Measurements from ENCODE around the gene NOP58. TPM values are rescaled to one million over a fixed set of nuclear protein-coding genes. Genes with fewer than 3 reads are reported as not detected.
"Not testable (repeated sequence)": the region's sequence is repeated elsewhere in the genome, so short reads cannot be mapped to it uniquely, and the experiment has no call there.

The NOP58 gene, protein sequence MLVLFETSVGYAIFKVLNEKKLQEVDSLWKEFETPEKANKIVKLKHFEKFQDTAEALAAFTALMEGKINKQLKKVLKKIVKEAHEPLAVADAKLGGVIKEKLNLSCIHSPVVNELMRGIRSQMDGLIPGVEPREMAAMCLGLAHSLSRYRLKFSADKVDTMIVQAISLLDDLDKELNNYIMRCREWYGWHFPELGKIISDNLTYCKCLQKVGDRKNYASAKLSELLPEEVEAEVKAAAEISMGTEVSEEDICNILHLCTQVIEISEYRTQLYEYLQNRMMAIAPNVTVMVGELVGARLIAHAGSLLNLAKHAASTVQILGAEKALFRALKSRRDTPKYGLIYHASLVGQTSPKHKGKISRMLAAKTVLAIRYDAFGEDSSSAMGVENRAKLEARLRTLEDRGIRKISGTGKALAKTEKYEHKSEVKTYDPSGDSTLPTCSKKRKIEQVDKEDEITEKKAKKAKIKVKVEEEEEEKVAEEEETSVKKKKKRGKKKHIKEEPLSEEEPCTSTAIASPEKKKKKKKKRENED
- 10 to 100 TPM; 37.9 to 41.3 TPM for total RNA-seq
- long read RNA-seq, donor 1, transcript NOP58-201 (15 exons, 2,046 nt), result major isoform, 5 of 12 reads
- long read RNA-seq, donor 1, partial matches to known transcripts, result 4 of 12 reads
- long read RNA-seq, donor 1, other reads (novel, unspliced or antisense), result 3 of 12 reads
- long read RNA-seq, donor 2, partial matches to known transcripts, result 59 of 66 reads
- long read RNA-seq, donor 2, other reads (novel, unspliced or antisense), result 6 of 66 reads

DNA sequence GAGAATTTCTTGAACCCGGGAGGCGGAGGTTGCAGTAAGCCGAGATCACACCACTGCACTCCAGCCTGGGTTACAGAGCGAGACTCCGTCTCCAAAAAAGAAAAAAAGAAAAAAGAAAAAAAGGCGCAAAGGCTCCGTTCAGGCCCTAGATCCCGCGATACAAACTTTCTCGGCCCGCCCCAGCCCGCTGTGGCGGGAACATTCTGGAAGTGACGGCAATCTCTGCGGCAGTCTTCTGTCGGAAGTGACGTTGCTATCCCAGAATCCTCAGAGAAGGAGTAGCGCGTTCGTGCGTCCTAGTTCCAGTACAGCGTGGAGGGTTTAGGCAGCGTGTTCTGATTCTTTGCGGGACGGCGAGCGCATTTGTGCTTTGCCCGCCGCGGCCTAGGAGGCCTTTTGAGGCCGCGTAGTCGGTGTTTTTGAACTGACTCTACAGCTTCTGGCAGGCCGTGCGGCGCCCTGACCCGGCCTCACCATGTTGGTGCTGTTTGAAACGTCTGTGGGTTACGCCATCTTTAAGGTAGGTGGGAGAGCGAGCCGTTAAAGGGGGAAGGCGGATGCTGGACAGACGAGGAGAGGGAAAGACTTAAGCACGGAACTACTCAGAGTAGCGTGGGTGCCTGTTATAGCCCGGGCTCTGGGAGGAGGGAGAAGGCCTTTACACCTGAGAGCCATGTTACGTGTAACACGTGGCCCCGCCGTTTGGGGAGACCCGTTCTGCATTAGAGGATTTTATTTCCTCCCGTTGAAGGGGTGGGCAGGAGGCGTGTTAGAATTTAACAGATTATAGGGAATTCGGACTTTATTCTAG, at the start of gene NOP58:
NOP58 (plus strand) TSS at position 297 of the 811 bp plus-strand sequence; CDS start at position 476, 179 bp downstream.
- intact Hi-C loops (cut with DNase I), result no loop called here
- DNase-seq (ENCODE audit: low spot score), result peak; percentile 97

DNA sequence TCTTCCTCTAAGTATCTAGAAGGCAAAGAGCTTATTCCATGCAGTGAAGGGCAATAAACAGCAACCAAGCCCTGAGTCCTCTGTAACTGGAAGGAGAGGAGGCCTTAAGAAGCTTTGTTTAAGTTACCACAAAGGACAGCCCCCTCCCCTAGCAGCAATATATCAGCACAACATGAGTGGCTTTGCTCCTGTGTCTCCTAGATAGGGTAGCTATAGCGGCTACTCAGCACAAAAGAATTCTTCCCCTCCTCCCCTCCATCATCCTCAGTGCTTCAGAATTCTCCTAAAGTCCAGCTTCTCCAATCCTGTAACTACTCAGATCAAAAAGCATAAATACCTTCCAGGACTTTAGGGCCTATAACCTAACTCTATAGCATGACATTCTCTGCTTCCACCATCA, 43.7 kb upstream of the NOP58 start:
- intact Hi-C loops (cut with DNase I), result no loop called here
- DNase-seq (ENCODE audit: low spot score), result no peak

DNA sequence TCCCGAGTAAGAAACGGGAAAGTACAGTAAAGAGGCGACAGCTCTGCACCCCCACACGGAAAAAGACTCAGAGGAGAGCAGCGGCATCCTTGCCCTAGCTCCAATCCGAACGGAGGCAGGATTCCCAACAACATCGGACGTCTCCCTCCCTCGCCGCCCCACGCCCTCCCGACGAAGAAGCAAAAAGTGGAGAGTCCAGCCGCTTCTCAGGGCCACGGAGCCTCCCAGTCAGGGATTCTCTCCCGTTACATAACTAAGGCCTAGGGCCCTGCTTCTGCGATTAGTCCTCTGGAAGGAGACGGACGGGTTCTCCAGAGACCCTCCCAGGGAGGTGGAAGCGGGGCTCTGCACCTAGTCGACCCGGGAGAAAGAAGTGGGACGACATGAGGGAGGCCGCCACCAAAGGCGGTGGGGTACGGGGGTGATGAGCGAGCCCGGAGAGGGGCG, 27.8 kb upstream of the NOP58 start:
- DNase-seq (ENCODE audit: low spot score), result no peak
- intact Hi-C loops (cut with DNase I), result no loop called here

DNA sequence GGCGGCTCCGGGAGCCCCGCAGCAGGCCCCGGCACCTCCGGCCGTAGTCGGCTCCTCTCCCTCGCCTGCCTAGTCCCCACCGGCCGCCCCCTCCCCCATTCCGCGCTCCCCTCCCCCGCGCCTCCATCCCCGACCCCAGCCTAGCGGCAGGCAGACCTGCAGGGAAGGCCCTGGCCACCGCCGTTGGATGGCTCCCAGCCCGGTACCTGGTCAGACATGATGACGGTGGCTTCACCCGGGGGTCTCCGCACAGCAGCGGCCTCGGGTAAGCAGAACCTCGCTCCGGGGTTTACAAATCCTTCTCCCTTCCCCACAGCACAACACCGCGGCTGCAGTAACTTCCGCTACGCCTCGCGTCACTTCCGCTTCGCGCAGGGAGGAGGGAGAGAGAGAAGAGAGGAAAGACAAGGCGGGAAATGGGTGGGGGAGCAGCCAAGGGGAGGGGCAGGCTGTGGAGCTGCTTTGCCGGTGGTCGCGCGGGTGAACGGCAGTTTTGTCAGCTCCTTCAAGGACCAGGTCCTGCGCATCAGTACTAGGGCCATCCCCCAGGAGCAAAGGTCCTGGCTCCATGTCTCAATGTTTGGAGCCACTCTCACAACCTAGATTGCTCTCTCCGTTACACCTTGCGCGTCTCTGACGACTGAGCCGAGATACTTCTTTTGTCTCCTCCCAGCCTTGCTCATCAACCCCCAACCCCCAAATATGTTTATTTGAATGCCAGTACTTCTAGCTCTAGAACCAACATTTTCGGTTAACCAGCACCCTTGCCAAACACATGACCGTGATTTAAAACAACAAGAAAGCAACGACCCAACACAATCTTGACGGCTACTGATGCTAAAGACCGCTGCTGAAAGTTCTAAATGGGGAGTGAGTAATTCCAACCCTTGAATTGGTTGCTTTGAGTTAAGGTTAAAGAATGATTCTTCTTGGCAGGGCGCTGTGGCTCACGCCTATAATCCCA, 27.0 kb upstream of the NOP58 start, which contains the start of gene SUMO1:
SUMO1 (minus strand) TSS at position 364 of the 964 bp plus-strand sequence; CDS start at position 218, 146 bp downstream.
- intact Hi-C loops (cut with DNase I), result no loop called here
- peak; percentile 97 for DNase-seq (ENCODE audit: low spot score)

DNA sequence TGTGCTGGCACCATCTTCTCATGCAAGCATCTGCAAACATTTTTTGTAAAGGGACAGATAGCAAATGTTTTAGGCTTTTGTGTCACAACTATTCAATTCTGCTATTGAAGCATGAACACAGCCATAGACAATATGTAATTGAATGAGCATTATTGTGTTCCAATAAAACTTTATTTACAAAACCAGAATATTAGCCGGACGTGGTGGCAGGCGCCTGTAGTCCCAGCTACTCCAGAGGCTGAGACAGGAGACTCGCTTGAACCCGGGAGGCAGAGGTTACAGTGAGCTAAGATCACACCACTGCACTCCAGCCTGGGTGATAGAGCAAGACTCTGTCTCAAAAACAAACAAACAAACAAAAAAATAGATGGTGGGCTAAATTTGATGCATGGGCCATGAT, 17.9 kb upstream of the NOP58 start:
- intact Hi-C loops (cut with DNase I), result loop anchor here in 1 of 2 donors (5.0 kb wide), 1 partner anchor 880 kb away; no protein-coding TSS in a partner anchor

DNA sequence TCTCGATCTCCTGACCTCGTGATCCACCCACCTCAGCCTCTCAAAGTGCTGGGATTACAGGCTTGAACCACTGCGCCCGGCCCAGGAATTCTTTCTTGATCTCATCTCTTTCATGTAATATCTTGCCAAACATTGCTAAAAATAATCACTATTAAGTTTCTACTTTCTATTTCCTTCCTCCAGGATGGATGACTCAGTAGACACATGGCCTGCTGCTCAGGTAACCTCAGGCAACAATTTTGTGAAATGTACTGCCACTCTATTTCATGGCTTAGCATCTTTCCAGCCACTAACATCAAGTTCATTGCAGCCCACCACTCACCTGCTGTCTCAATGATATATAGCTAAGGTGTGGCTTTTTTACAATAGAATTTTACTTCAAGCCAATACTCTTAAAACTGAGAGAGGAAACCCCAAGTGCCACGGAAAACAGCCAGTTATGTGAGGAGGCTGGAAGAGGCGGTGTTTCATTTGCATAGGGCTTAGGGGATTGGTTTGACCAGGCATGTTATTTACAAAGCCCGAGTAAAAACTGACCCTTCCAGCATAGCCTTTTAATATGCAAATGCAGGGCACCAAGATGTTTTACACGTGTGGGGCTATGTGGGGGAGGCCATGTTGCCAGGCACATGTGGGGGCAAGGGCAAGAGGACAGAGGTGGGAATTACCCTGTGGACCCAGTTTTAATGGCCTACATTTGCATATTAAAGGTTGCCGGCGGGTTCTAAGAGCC, 15.9 kb upstream of the NOP58 start:
- intact Hi-C loops (cut with DNase I), result loop anchor here in 1 of 2 donors (5.0 kb wide), 1 partner anchor 882 kb away; no protein-coding TSS in a partner anchor
- DNase-seq (ENCODE audit: low spot score), result no peak

More for the DNA sequence above, 17.9 kb upstream of the NOP58 start:
- not testable (repeated sequence) for DNase-seq (ENCODE audit: low spot score)

DNA sequence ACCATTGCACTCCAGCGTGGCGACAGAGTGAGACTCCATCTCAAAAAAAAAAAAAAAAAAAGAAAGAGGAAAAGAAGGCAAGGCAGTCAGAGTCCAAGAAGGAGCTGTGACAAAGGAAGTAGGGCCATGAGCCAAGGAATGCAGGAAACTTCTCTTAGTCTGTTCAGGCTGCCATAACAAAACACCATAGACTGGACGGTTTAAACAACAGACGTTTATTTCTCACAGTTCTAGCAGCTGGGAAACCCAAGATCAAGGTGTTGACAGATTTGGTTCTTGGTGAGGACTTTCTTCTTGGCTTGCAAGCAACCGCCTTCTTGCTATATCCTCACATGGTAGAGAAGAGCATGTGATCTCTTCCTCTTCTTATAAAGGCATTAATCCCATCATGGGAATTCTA, 14.1 kb upstream of the NOP58 start:
- no peak for DNase-seq (ENCODE audit: low spot score)
- intact Hi-C loops (cut with DNase I), result no loop called here

DNA sequence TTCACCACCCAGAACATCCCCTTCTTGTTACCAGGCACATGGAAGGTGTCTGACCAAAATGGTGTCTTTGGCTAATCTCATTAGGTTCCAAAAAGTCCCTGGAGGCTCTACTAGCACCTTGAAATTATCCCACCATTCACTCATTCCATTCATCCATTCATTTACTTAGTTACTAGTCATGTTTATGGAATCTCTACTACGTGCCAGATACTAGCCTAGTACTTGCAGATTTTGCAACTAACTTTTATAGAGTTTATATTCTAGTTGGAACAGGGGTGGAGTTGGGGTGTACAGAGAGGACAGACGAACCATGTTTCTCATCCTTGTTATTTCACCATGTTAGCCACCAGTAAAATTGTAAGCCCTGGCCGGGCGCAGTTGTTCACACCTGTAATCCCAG, 4.0 kb upstream of the NOP58 start:
- DNase-seq (ENCODE audit: low spot score), result no peak
- intact Hi-C loops (cut with DNase I), result no loop called here

DNA sequence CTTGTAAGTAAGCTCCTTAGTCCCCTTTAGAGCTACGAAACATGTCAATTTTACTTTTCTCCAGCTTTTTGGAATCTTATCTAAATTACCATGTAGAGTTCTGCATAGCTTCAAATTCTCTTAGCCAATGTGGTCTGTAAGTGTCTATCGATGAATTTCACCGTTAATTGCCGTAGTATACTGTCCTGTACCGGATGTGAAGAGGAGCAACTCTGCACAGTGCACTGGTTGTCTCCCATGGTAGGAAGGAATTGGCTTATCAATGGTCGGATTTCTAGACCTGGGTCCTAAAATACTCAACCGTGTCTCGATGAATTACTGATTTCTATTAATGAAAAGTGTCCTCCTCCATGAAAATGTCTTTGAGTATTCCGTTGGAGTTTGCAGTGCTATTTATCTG, 1.9 kb downstream of the NOP58 start:
- intact Hi-C loops (cut with DNase I), result no loop called here
- DNase-seq (ENCODE audit: low spot score), result no peak

DNA sequence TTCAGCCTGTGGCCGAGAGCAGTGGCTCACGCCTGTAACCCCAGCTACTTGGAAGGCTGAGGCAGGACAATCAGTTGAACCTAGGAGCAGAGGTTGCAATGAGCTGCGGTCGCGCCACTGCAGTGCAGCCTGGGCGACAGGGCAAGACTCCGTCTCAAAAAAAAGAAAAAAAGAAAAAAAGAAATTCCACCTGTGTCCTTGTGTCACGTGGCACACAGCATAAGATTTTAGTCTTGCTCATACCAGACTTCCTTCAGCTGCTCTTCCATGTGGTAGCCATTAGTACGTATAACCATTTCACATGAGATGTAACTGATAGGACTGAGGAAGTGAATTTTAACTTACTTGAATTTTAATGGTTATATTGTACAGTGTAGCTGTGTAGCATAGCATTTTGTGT, 4.0 kb downstream of the NOP58 start:
- DNase-seq (ENCODE audit: low spot score), result no peak
- intact Hi-C loops (cut with DNase I), result no loop called here

DNA sequence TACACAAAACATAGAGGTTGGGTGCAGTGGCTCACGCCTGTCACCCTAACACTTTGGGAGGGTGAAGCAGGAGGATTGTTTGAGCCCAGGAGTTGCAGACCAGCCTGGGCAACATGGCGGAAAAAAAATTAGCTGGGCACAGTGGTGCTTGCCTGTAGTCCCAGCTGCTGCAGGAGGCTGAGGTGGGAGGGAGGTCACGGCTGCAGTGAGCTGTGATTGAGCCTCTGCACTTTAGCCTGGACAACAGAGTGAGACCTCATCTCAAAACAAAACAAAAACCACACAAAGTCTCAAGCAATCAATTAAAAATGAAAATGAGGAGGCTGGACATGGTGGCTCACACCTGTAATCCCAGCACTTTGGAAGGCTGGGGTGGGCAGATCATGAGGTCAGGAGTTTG, 4.9 kb downstream of the NOP58 start:
- intact Hi-C loops (cut with DNase I), result no loop called here
- no peak for DNase-seq (ENCODE audit: low spot score)

DNA sequence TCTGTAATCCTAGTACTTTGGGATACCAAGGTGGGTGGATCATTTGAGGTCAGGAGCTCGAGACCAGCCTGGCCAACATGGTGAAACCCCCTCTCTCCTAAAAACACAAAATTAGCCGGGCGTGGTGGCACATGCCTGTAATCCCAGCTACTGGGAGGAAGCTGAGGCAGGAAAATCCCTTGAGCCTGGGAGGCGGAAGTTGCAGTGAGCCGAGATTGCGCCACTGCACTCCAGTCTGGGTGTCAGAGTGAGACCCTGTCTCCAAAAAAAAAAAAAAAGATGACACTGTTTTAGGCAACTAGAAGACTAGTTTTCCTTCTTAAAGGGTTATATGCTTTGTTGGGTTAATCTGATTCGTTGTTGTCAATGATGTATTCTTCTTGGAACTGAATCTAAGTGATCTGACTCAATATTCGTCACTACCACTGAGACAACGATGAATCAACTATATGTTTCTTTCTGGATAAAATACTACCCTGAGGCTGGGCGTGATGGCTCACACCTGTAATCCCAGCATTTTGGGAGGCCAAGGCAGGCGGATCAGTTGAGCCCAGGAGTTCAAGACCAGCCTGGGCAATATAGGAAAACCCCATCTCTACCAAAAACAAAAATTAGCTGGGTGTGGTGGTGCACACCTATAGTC, 10.6 kb downstream of the NOP58 start:
- intact Hi-C loops (cut with DNase I), result not testable (repeated sequence)

DNA sequence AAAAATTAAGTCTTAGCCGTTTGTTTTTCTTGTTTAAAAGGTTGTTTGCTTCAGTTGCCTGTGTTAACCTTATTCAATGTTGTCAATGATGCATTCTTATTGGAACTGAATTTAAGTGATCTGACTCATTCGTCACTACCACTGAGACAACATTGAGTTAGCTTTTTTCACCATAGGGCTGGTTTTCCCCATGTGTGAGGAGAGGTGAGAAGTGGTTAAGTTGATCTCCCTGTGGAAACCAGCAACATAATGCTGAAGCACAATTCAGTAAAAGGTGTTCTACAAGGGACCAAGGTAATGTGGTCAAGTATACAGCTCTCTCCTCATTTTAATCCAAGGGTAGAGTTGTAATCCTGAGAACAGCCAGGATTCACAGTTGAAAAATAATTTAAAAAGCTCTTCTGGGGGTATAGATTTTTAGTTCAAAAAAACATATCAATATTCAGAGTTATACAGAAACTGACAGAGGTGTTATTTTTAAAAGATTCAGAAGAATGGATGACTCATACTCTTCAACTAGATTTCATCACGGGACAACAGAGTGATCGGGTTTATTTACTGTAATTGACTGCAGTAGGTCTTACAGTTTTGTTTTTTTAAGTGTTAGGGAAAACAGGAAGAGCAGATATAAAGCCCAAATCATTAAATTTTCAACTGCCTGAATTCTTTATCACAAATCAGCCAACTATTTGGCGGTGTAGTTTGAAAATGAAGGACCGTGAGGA, 12.6 kb downstream of the NOP58 start:
- intact Hi-C loops (cut with DNase I), result no loop called here
- DNase-seq (ENCODE audit: low spot score), result no peak

More for the DNA sequence above, 10.6 kb downstream of the NOP58 start:
- DNase-seq (ENCODE audit: low spot score), result not testable (repeated sequence)

DNA sequence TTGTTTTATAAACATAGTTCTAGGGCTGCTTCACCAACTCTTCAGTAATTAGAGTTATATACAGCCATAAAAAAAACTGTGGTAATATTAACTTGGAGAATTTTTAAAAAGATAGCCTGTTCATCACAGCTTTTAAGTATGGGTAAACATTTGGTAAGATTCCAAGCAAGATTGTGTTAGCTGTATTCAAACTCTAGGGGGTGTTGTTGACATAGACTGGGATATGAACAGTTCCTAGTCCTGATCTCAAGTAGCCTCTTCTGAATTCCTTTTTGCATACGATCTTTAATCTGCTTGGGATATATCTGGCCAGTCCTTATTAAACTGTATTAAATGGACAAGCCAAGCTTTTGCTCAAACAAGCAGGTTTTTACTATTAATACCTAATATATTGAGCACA, 13.4 kb downstream of the NOP58 start:
- intact Hi-C loops (cut with DNase I), result no loop called here
- DNase-seq (ENCODE audit: low spot score), result no peak

DNA sequence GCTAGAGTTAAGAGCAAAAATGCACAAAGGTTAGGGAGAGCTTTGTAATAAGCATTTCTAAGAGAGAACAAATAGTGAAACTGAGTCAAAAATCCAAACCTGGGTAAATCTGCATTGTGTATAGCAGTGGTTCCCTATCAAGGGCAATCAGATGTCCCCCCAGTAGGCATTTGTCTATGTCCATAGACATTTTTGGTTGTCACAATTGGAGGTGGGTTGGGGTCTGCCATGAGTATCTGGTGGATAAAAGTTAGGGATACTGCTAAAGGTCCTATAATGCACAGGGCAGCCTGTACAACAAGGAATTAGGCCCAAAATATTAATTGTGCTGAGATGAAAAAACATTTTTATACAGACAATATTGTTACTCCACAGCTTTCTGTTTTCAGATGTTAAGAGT, 21.0 kb downstream of the NOP58 start:
- DNase-seq (ENCODE audit: low spot score), result no peak
- intact Hi-C loops (cut with DNase I), result no loop called here

DNA sequence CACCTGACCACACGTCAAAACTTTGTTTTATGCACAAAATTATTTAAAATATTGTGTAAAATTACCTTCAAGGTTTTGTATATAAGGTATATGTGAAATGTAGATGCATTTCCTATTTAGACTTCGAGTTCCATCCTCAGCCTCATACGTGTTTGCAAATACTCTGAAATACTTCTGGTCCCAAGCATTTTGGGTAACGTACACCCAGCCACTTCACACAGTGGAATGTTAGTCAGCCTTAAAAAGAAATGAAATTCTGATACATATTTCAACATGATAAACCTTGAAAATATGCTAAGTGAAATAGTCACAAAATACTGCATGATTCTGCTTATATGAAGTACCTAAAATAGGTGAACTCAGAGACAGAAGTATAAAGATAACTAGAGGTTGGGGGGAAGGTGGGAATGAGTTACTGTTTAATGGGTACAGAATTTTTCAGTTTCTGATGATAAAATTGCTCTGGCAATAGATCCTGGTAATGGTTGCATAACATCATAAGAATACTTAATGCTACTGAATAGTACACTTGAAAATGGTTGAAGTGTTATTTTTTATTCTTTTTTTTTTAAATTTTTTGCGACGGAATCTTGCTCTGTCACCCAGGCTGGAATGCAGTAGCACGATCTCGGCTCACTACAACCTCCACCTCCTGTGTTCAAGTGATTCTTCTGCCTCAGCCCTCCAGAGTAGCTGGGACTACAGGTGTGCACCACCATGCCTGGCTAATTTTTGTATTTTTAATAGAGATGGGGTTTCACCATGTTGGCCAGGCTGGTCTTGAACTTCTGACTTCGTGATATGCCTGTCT, 24.0 kb downstream of the NOP58 start:
- intact Hi-C loops (cut with DNase I), result no loop called here
- DNase-seq (ENCODE audit: low spot score), result no peak

All from posterior vena cava (tissue), 2 donors.